Measurements from ENCODE around the gene QSOX2.

QSOX2 gene

GRCh38 chr9:136207616-136208015, 38.0 kb downstream of the QSOX2 start:
- no peaks in the 10 kb centered on the region for H3K9me2 ChIP-seq (replicated peaks; ENCODE audit: insufficient read depth, low read length)
- no peaks in the 10 kb centered on the region for H3K36me3 ChIP-seq (replicated peaks; ENCODE audit: insufficient read depth, low read length)
- H3K9me3 ChIP-seq (replicated peaks; ENCODE audit: insufficient read depth, low read length): no peaks in the 10 kb centered on the region
- no peak overlapping the region for H3K4me3 ChIP-seq (ENCODE audit: low read length)
- H2AFZ ChIP-seq (ENCODE audit: low read length): no peak overlapping the region
- no peaks in the 10 kb centered on the region; the same call in 1 of the 2 replicates for H4K20me1 ChIP-seq (ENCODE audit: insufficient read depth, low read length)
- H3K4me2 ChIP-seq (ENCODE audit: low read depth, low read length): no peak overlapping the region
- peaks cover 17% of the 10 kb centered on the region for H3K27me3 ChIP-seq (replicated peaks; ENCODE audit: insufficient read depth, low read length)
- DNase-seq: no peak
- no peaks in the 10 kb centered on the region for H3F3A ChIP-seq (ENCODE audit: insufficient read depth, low read length)
- no peak overlapping the region for H3K27ac ChIP-seq (ENCODE audit: low read length)
- no peaks in the 10 kb centered on the region for H3K79me2 ChIP-seq (ENCODE audit: low read length)
- no peak overlapping the region for H3K9ac ChIP-seq (ENCODE audit: low read length)
- TF ChIP-seq EZH2phosphoT487 (IDR thresholded peaks at IDR 0.05; ENCODE audit: low read length): no peak
- TF ChIP-seq, protein P1, sequence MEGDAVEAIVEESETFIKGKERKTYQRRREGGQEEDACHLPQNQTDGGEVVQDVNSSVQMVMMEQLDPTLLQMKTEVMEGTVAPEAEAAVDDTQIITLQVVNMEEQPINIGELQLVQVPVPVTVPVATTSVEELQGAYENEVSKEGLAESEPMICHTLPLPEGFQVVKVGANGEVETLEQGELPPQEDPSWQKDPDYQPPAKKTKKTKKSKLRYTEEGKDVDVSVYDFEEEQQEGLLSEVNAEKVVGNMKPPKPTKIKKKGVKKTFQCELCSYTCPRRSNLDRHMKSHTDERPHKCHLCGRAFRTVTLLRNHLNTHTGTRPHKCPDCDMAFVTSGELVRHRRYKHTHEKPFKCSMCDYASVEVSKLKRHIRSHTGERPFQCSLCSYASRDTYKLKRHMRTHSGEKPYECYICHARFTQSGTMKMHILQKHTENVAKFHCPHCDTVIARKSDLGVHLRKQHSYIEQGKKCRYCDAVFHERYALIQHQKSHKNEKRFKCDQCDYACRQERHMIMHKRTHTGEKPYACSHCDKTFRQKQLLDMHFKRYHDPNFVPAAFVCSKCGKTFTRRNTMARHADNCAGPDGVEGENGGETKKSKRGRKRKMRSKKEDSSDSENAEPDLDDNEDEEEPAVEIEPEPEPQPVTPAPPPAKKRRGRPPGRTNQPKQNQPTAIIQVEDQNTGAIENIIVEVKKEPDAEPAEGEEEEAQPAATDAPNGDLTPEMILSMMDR (IDR thresholded peaks at IDR 0.05; ENCODE audit: low read length): no peak
- TF ChIP-seq EZH2 (optimal IDR thresholded peaks at IDR 0.05; ENCODE audit: low read depth, low read length): no peak
- H3K4me1 ChIP-seq (ENCODE audit: low read length): no peaks in the 10 kb centered on the region

DNA sequence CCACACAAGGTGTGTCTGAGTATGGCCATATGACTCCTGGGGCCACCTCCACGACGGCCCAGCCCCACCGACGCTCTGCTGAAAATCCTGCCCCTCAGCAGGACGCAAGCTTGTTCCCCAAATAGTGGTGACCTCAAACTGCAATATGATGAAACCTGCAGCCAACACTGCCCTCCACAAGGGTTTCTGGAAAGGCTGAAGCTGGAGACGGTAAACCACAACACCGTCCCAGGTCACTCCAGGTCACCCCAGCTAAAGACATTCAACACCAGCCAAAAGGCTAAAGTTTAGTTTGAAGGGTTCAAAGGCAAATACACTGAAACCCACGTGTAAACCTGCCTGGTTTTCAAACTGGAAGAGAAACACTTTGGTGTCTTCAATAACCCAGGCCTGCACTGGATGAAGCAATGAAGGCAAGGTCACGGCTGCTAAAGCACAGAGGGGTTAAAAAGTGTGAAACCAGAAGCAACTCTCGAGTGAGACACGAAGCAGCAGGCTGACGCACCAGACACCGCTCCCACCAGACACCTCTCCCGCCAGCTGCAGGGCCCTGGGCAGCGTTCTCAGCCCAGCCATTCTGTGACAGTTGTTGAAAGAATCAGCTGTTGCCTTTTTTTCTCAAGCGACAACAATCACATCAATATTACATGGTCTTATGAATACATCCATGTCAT, 38.9 kb downstream of the QSOX2 start:
- Histone ChIP-seq H3K36me3 (replicated peaks; ENCODE audit: insufficient read depth, low read length) (no peaks in the 10 kb centered on the region), H4K20me1 (ENCODE audit: insufficient read depth, low read length) (no peaks in the 10 kb centered on the region; the same call in 1 of the 2 replicates), H3K4me1 (ENCODE audit: low read length) (no peaks in the 10 kb centered on the region), H3K27me3 (replicated peaks; ENCODE audit: insufficient read depth, low read length) (peaks cover 24% of the 10 kb centered on the region), H3K79me2 (ENCODE audit: low read length) (no peaks in the 10 kb centered on the region), H3K9ac (ENCODE audit: low read length) (no peak overlapping the region), H2AFZ (ENCODE audit: low read length) (no peak overlapping the region), H3K9me2 (replicated peaks; ENCODE audit: insufficient read depth, low read length) (no peaks in the 10 kb centered on the region), H3K4me2 (ENCODE audit: low read depth, low read length) (no peak overlapping the region), H3K9me3 (replicated peaks; ENCODE audit: insufficient read depth, low read length) (no peaks in the 10 kb centered on the region), H3K27ac (ENCODE audit: low read length) (no peak overlapping the region), H3F3A (ENCODE audit: insufficient read depth, low read length) (no peaks in the 10 kb centered on the region), H3K4me3 (ENCODE audit: low read length) (no peak overlapping the region)
- TF ChIP-seq EZH2 (optimal IDR thresholded peaks at IDR 0.05; ENCODE audit: low read depth, low read length) (no peak), EZH2phosphoT487 (IDR thresholded peaks at IDR 0.05; ENCODE audit: low read length) (no peak)
- TF ChIP-seq, protein P1 (IDR thresholded peaks at IDR 0.05; ENCODE audit: low read length): no peak
- DNase-seq: no peak

DNA sequence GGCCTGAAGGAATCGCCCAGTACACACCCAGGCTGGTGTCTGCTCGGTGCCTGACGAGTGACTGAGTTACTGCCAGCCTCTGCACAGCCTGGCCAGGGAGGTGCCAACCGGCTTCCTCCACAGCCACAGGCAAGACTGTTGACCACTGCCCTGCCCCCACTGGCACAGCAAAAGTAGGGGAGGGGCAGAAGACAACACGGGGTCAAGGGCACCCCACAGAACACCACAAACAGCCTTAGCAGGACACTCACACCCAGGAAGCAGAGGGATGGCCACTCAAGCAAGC, 40.0 kb downstream of the QSOX2 start:
- Histone ChIP-seq H2AFZ (ENCODE audit: low read length) (no peak overlapping the region), H3F3A (ENCODE audit: insufficient read depth, low read length) (no peaks in the 10 kb centered on the region), H3K9me3 (replicated peaks; ENCODE audit: insufficient read depth, low read length) (no peaks in the 10 kb centered on the region), H3K36me3 (replicated peaks; ENCODE audit: insufficient read depth, low read length) (no peaks in the 10 kb centered on the region), H3K79me2 (ENCODE audit: low read length) (no peaks in the 10 kb centered on the region), H3K9ac (ENCODE audit: low read length) (no peak overlapping the region), H3K27ac (ENCODE audit: low read length) (no peak overlapping the region), H3K27me3 (replicated peaks; ENCODE audit: insufficient read depth, low read length) (peaks cover 34% of the 10 kb centered on the region), H3K4me1 (ENCODE audit: low read length) (no peaks in the 10 kb centered on the region), H3K9me2 (replicated peaks; ENCODE audit: insufficient read depth, low read length) (no peaks in the 10 kb centered on the region), H3K4me3 (ENCODE audit: low read length) (no peak overlapping the region), H3K4me2 (ENCODE audit: low read depth, low read length) (no peak overlapping the region), H4K20me1 (ENCODE audit: insufficient read depth, low read length) (no peaks in the 10 kb centered on the region; the same call in 1 of the 2 replicates)
- TF ChIP-seq EZH2 (optimal IDR thresholded peaks at IDR 0.05; ENCODE audit: low read depth, low read length): no peak
- TF ChIP-seq, protein P1 (IDR thresholded peaks at IDR 0.05; ENCODE audit: low read length): no peak
- TF ChIP-seq EZH2phosphoT487 (IDR thresholded peaks at IDR 0.05; ENCODE audit: low read length): no peak
- DNase-seq: no peak
